Stimulated activated naive CD4-positive, alpha-beta T cell (primary cell): ENCODE data around the gene PHF12.

ENCODE experiments used
- DNase-seq, 6 experiments: peaks; one replicate each; lab custom pipeline; 2025; lab: John Stamatoyannopoulos, UW

PHF12 gene

DNA sequence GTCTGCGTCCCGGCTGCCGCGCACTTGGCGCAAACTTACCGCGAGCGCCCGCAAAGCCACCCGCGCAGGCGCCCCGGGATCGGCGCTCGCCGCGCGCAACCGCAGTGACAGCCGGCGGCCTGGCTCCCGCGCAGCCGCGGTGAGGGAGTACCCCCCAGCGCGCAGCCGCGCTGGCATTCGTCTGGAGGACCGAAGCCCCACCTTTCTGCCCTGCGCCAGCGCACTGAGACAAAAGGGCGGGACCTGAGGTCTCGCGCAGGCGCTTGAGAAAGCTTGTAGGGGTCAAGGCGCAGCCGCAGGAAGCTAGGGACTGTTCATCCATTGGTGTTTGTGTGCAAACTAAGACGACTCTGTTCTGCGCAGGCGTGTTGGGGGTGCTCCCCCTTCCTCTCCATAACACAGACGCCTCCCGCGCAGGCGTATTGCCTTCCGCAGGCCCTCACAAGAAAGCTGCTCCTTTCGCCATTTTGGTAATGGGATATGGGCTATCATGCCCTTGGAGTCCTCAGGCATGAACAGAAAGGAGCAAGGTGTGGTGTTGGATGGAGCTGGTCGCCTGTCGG lies at the start of gene PHF12:
Gene PHF12, minus strand, starts transcription at position 91 of the 563 bp plus-strand sequence. CDS start 558 bp downstream, outside the sequence.
- DNase-seq = peak; percentile 98 to 100 (median 100)

DNA sequence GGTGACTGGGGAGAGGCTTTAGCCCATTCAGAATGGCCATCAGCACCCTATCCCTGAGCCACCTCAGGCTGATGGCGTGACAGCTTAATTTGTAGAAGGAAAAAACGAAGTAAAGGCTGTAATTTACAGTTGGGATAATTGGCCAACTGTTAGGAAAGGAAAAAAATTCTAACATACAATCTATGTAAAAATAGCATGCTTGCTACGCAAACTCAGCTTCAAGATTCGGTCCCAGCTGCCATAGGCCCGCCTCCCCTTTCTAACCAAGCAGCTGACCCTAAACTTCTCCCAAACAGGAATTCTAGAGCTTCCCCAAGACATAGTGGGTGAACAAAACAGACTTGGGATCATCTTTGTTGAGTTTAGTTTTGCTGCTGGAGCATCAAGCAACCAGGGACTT lies 49.7 kb upstream of the PHF12 start:
- DNase-seq = no peak

DNA sequence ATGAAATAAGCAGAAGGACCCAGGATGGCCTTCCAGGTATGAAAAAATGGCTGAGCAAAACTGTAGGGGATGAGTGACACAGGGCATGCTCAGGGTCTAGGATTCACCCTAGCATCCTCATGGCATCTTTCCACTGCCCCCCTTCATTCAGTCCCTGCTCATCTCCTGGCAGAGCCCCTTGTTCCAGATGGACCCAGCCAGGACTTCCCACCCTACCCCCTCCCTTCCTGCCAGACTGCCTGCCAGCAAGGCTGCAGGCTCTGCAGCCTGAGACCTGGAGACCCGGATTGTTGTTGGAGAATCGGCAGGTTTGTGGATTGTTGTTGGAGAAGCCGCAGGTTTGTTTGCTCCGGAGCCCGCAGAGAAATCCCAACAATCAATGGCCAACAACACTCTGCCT lies 47.9 kb upstream of the PHF12 start:
- DNase-seq = no peak

DNA sequence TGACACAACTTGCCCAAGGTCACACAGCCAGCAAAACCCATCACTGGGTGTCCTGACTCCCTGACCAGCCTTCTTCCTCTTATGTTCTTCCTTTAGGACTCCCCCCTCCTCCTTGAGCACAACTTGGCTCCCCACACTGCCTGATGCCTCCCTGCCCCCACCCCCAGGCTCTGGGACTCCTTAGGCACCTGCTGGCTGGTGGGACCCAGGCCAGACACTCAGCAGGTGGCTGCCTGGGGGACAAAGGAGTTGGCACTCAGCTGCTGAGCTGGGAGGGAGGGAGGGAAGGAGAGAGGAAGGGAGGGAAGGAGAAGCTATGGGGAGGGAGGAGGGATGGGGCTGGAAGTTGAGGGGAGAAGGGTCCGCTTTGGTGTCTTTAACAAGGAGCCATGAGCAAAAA lies 46.5 kb upstream of the PHF12 start:
- DNase-seq = no peak

DNA sequence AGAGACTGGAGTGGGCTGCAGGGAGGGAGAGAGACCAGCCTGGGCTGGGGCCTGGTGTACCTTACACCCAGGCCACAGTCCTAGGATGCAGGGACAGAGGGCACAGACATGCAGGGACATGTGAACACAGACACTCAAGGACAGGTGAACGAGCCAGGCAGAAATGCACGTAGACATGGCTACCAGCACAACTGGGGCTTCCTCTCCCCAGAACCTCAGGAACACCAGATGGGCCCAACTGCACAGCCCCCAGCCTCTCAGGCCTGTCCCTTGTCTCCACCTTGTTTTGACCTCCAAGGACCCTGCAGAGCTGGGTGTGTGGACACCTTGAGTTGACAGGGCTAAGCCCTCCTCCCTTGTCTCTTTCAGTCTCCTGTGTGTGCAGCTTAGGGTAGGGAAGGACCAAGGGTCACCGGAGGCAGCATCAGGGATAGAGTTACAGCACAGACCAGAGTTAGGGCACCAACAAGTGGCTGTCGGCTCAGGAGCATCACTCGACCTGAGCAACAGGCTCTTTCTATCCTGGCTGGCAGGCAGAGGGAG lies 45.3 kb upstream of the PHF12 start:
- no peak for DNase-seq

DNA sequence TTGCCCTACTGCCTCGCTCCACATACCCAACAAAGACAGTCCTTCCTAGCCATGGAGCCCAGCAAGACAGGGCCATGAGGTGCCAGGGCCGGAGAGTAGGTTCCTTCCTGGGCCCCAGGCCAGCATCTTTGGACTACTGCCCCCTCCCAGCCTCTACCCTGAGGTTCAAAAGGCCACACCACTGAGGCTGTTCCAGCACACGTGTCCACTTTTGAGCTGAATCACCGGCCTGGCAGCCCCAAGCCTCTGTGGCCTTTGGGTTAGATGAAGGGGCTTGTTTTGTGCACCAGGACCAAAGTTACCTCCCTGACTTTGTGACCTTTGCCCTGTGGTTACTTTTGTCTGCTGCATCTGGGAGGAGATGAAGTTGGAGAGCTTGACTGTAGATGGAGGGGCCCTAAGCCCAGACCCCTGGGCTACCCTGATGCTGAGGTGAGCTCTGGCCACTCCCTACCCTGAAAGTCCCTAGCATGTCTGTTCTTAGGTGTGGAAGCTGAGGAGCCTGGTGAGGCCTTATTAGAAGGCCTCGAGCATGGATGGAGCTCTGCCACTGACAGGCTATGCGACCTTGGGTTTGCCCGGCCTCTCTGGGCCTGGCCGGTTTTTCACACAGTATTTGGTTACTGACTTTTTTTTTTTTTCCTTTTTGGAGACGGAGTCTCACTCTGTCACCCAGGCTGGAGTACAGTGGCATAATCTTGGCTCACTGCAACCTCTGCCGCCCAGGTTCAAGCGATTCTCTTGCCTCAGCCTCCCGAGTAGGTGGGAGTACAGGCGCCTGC lies 42.5 kb upstream of the PHF12 start:
- DNase-seq = no peak

DNA sequence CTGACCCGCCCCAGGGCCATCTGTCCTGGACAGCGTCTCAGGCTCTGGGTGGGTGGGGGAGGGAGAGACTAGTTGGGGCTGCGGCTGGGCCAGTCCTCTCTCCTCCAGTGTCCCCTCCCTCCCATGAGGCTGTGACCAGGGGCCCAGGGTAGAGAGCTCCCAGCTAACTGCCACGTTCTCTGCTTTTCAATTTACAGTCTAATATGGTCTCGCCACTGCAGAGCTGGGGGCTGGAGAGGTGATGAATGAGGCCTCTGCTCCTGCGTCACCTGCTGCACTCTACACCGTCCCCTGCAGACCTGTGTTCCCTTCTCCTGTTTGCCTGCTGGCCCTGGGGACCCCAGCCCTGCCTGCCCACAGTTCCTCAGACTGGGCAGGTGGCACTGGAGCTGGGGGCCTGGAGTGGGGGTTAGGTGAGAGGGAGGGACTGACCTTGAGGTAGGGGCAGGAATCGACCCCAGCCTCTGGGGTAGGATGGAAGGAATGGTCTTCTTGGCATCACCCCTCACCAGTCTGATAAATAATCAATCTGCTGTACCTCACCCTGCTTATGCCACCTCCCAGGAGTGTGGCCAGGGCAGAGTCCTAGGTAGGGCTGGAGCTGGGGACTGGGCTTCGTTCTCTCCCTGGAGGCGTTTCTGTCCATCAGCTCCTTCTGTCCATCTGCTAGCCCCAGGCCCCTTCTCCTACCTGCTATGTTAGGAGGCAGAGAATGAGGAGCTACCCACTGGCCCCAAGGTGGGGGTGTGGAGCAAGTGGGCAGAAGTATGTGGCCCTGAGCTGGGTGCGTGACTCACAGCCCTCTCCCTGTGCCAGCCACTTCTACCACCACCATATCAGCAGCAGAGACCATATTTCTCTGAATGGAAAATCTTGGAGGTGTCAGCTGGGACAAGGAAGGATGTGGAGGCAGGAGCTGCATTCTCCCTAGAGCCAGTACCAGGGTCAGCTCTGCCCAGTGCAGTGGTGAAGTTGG lies 41.6 kb upstream of the PHF12 start:
- no peak for DNase-seq

DNA sequence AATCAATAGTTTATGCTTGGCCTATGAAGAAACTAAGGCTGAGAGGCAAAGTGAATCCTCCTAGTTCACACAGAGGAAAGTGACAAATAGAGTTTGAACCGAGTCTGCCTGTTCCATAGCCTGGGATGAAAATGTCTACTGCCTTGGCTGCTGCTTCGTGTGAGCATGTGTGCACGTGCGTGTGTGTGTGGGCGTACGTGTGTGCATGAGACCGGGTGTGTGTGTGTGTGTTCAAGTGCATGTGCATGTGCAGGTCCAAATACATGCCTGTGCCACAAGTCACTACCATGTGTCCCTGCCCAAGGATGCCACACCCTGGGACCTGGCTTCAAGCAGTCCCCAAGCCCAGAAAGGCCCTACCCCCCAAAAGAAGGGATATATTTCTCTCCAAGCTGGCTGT lies 40.9 kb upstream of the PHF12 start:
- no peak for DNase-seq

DNA sequence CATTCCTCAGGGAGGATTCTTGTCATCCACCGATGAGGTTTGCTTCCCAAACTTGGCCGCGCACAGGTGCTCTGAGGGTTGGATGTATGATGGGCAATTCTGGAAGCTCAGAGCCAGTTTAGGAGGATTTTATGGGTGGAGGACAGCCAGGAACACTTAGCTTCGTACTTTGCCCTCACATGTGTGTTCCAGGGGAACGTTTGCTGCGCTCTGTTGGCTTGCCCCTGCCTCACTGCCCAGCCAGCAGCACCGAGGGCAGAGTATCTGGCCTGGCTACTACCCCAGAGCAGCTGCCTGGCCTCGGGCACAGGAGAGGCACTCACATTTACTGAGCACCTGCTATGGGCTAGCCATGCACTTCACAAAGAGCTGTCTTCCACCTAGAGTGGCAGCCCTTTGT lies 40.5 kb upstream of the PHF12 start:
- no peak for DNase-seq

DNA sequence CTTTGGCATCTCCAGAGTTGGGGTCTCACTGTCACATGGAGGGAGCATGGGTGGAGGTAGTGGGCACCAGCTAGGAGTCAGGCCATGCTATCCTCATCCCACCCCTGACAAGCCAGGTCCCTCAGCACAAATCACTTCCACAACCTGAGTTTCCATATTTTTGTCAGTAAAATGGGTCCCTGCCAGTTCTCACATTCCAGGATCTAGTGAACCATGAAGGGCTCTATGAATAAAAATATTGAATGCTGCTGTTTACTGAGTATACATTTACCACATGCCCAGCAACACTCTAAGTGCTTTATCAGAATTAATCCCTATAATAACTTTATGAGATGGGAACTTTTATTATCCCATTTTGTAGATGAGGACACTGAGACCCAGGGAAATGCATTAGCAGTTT lies 37.7 kb upstream of the PHF12 start:
- DNase-seq = no peak

DNA sequence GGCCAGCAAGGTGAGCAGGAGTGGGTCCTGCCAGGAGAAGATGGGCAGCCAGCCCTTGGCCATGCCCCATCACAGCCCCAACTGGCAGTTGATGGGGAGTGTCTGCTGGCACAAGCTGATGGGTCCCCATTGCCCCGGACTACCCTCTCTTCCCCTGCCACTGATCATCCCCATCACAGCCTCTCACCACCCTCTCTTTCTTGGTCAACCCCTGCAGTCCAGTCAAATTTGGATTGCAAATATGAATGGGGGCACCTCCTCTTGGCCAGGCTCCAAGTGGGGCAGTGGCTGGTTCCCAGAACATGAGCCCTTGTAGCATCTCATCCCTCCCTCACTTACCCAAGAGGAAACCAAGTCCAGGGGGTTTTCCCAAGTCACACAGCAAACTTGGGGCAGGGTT lies 37.2 kb upstream of the PHF12 start:
- no peak for DNase-seq

DNA sequence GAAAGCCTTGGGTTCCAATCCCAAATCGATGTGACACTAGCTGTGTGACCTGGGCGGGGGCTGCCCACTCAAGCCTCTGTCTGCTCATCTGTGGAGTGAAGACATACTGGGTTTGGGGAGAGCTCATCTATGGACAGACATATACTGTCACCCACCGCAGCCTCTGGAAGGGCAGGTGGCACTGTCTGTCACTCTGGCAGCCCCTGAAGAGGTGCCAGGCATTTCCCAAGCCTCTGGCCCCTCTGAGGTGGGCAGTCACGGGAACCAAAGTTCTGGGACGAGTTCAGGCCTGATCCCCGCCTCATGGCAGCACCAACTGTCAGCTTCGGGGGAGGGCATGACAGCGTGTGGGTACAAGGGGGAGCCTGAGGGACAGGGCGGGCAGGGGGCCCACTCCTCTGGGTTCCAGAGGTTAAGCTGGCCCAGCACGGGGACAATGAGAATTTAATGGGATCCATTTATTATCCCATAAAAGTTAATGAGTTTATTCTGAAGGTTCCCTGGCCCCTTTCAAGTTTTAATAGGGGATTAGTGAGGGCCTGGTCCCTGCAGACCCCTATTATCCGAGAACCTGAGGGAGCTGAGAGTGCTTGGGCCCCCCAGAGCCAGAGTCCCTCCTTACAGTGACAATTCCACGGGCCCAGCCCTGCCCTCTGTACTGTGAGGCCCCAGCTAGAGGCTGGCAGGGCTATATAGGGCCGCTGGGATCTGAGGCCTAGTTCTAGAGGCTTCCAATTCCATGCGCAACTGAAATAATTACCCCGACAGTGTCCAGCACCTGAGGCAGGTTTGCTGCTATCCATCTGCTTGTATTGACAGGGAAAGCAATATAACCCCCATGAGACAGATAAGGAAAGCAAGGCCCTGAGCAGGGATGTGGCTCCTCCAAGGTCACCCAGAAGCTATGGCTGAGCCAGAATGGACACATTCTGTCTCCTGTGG lies 35.7 kb upstream of the PHF12 start:
- DNase-seq = no peak

DNA sequence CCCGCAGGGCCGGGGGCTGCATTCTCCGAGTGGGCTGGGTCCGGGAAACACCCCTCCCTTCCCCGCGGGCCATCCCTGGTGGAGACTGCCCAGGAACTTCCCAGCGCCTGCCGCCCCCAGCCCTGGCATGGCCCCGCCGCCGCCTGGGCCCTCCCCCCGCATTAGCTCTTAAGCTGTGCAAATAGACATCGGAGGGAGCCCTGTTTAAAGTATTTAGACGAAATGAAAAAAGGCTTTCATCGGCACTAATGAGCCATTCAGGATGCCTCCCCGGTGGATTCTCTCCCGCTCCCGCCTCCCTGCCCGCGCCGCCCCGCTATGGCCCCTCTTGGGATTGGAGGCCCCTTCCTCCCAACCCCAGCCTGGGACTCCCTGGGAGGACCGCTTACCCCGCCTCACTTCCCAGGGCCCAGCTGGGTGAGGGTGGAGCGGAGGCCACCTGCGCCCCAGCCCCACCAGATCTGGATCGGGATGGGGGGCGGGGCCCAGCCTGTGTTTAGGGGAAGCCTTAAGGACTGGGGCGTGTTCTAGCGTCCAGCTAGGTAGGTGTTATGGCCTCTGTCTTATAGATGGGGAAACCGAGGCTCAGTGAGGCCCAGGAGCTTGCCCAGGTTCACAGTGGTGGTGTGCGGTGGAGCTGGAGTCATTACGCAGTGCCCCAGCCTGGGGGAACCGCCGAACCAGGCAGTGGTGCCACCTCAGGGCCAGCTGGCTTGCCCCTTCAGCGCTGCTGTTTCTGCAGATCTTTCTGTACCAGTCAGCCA lies 34.8 kb upstream of the PHF12 start:
- no peak for DNase-seq

DNA sequence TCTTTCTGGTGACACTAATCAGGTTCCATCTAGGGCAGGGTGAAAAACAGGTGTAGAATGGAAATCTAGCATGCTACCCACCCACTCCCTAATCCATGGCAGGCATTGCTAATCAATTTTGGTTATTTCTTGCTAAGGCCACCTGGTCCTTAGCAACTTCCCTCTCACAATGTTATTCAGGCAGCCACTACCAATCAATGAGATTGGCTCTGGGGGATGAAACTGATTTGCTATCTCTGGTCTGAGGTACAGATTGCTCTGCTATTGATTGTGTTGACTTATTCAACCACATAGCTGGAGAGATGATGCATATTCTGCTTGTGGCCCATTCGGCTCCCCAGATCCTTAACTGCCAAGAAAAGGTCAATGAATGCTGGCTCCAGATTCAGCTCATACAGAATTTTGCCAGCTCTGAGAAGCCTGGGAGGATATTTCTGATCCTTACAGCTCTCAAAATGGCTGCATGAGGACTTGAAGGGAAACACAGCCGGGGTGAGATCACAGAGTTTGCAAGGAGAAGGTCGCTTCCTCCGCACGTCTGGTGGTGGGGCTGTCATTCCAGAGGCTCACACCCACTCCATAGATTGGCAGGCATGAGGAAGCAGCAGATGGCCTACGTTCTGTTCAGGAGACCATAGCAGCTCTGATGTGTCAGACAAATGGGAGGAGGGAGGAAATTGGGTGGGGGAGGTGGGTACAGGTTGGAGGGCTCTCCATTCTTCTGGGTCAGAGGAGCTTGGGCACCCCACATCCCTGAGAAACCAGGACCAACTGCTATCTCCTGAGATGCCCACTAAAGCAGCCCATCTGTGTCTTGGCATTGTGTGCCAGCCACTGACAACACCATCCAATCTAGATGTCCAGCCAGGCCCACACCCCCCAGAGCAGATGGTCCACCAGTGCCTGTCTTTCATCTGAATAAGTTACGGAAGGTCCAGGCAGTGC lies 32.2 kb upstream of the PHF12 start:
- DNase-seq = no peak

DNA sequence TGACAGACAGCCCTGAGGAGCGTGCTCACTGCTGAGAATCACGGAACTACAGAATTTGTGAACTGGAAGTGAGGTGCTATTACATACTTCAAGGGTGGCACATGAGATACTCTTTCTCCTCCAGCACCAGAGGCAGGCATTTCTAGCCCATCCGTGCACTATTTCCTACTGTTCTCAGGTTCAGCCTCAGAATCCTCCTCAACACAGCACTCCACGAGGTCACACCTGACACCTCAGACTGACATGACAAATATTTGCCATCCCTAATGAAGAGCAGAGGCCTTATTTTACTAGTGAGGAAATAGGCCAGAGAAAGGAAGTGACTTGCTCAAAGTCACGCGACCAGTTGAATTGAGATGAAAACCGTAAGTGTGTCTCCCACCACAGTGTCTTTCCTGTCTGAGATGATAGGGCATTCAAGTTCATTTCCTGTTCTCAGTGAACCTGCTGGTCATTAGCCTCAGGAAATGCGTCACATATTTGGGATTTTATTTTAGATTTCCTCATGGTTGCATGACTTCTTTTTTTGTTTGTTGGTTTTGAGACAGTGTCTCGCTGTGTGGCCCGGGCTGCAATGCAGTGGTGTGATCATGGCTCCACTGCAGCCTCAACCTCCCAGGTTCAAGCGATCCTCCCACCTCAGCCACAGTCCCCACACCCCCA lies 30.9 kb upstream of the PHF12 start:
- DNase-seq = peak in 5 of 6 experiments; percentile 10 to 77 (median 52)

DNA sequence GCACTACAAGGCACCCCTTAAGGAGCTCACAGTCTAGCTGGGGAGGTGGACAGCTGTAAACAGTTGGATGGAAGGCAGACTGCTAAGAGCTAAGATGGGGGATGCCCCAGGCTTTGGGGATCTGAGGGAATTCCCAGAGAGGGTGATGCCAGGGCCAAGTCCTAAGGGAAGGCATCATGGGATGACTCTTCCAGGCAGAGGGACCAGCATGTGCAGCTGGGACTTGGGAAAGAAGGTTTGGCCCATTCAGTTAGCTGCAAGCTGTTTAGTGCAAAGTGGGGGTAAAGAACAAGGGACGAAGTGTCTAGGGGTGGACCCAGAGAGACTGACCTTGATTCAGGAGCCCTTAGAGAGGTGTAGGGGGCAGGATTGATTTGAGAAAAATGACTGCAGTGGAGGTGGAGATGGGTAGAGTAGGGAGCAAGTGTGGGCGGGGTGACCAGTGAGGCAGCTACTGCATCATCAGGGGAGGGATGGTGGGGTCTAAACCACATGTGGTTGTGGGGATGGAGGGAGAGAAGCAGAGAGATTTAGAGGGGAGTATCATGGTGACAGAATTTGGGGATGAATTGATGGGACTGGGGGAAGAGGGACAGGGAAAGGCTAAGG lies 27.1 kb upstream of the PHF12 start:
- no peak for DNase-seq

DNA sequence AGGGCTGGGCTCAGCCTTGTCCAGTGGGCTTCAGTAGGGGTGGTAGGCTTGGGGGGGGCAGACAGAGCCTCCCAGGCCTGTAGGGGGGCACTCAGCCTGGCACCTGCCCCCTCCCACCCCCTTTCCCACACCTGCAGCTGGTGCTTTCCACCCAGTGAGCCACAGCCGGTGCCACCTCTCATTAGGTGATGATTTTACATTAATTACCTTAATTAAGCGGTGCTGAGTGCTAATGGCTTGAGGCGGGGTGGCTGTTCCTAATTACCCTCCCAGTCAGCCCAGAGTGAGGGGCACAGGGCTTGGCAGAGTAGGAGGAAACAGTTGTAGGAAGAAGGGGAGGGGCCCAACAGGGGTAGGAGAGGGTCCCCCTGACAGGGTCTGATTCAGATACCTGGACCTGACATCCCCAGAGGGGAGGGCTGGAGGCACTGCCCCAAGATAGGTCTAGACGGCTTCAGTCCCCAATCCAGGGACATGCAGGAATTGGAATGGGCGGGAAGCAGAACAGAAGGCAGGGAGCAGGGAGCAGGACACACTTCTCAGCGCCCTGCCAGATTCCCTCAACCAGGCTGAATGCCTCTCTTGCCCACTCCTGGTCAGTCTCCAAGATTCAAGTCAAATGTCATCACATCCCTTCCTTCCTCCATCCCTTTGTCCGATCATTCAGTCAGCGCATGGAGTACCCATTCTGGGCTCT lies 26.5 kb upstream of the PHF12 start:
- DNase-seq = no peak

DNA sequence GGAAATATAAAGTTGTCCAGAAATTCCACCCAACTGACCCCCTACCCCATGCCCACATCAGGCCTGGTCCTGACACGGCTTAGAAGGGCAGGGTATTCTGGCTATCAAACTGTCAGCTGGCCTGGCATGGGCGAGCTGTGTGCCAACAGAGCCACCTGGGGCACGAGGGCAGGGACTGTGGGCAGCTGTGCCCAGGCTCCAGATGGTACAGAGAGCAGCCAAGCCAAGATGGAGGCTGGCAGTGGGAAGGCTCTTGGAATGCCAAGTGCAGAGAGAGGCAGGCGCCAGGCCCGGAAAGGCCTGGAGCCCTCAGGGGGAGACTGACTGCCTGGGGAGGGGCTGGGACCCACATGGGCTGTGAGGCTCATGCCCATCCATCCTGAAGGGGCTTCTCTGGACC lies 24.3 kb upstream of the PHF12 start:
- no peak for DNase-seq
